Measurements from ENCODE around the gene PRKRIP1.
"Not testable (repeated sequence)": the region's sequence is repeated elsewhere in the genome, so short reads cannot be mapped to it uniquely, and the experiment has no call there.

The PRKRIP1 gene

GRCh38 chr7:102381696-102382425 is 14.3 kb upstream of the PRKRIP1 start:
- not testable (repeated sequence) for H3K4me1 ChIP-seq (ENCODE audit: insufficient read depth, low read length); H3K4me3 ChIP-seq (ENCODE audit: low read length); H3K9ac ChIP-seq (ENCODE audit: low read depth, low read length); H3K9me3 ChIP-seq (ENCODE audit: insufficient read depth, low read depth, low read length); H3K27me3 ChIP-seq (ENCODE audit: insufficient read depth, low read length)
- Histone ChIP-seq H3K36me3 (ENCODE audit: insufficient read depth, low read length) (peaks cover 52% of the 10 kb centered on the region), H3K27ac (ENCODE audit: low read depth, low read length) (peak overlapping the region; percentile 86; the same call in 1 of the 2 replicates)
- WGBS = 91% methylated on average over 4 of the region's 7 CpGs

- Histone ChIP-seq H3K9me3 (ENCODE audit: insufficient read depth, low read depth, low read length) (no peaks in the 10 kb centered on the region), H3K4me3 (ENCODE audit: low read length) (no peak overlapping the region), H3K9ac (ENCODE audit: low read depth, low read length) (no peak overlapping the region), H3K27me3 (ENCODE audit: insufficient read depth, low read length) (no peaks in the 10 kb centered on the region), H3K27ac (ENCODE audit: low read depth, low read length) (no peak overlapping the region), H3K36me3 (ENCODE audit: insufficient read depth, low read length) (peaks cover 23% of the 10 kb centered on the region), H3K4me1 (ENCODE audit: insufficient read depth, low read length) (no peaks in the 10 kb centered on the region)
- WGBS = 97% methylated on average over 6 of the region's 6 CpGs
These were observed 9.1 kb upstream of the PRKRIP1 start for GRCh38 chr7:102387064-102387463.

GRCh38 chr7:102389810-102390209 is 6.4 kb upstream of the PRKRIP1 start:
- H3K36me3 ChIP-seq (ENCODE audit: insufficient read depth, low read length) = peaks cover 30% of the 10 kb centered on the region
- 100% methylated on average over 2 of the region's 3 CpGs for WGBS
- no peak overlapping the region for H3K9ac ChIP-seq (ENCODE audit: low read depth, low read length)
- H3K27ac ChIP-seq (ENCODE audit: low read depth, low read length) = no peak overlapping the region
- no peaks in the 10 kb centered on the region for H3K27me3 ChIP-seq (ENCODE audit: insufficient read depth, low read length)
- H3K4me1 ChIP-seq (ENCODE audit: insufficient read depth, low read length) = no peaks in the 10 kb centered on the region
- H3K9me3 ChIP-seq (ENCODE audit: insufficient read depth, low read depth, low read length) = no peaks in the 10 kb centered on the region
- H3K4me3 ChIP-seq (ENCODE audit: low read length) = no peak overlapping the region

- H3K9me3 ChIP-seq (ENCODE audit: insufficient read depth, low read depth, low read length) = no peaks in the 10 kb centered on the region
- H3K4me1 ChIP-seq (ENCODE audit: insufficient read depth, low read length) = no peaks in the 10 kb centered on the region
- H3K27me3 ChIP-seq (ENCODE audit: insufficient read depth, low read length) = no peaks in the 10 kb centered on the region
- H3K36me3 ChIP-seq (ENCODE audit: insufficient read depth, low read length) = peaks cover 27% of the 10 kb centered on the region
- H3K4me3 ChIP-seq (ENCODE audit: low read length) = no peak overlapping the region
- WGBS = 73% methylated on average over 10 of the region's 12 CpGs
- H3K27ac ChIP-seq (ENCODE audit: low read depth, low read length) = no peak overlapping the region
- H3K9ac ChIP-seq (ENCODE audit: low read depth, low read length) = no peak overlapping the region
These were observed 5.3 kb upstream of the PRKRIP1 start for GRCh38 chr7:102390697-102391484.

- WGBS = 90% methylated on average over 1 of the region's 1 CpG
These were observed 3.8 kb upstream of the PRKRIP1 start for GRCh38 chr7:102392330-102392729.

GRCh38 chr7:102393467-102393866 is 2.7 kb upstream of the PRKRIP1 start:
- H3K9me3 ChIP-seq (ENCODE audit: insufficient read depth, low read depth, low read length) = no peaks in the 10 kb centered on the region
- no peaks in the 10 kb centered on the region for H3K4me1 ChIP-seq (ENCODE audit: insufficient read depth, low read length)
- WGBS = 92% methylated on average over 9 of the region's 9 CpGs
- H3K36me3 ChIP-seq (ENCODE audit: insufficient read depth, low read length) = peaks cover 20% of the 10 kb centered on the region
- H3K27ac ChIP-seq (ENCODE audit: low read depth, low read length) = no peak overlapping the region
- H3K4me3 ChIP-seq (ENCODE audit: low read length) = no peak overlapping the region
- no peaks in the 10 kb centered on the region for H3K27me3 ChIP-seq (ENCODE audit: insufficient read depth, low read length)
- H3K9ac ChIP-seq (ENCODE audit: low read depth, low read length) = no peak overlapping the region

More at GRCh38 chr7:102392330-102392729, 3.8 kb upstream of the PRKRIP1 start:
- Histone ChIP-seq H3K9me3 (ENCODE audit: insufficient read depth, low read depth, low read length) (no peaks in the 10 kb centered on the region), H3K9ac (ENCODE audit: low read depth, low read length) (no peak overlapping the region), H3K36me3 (ENCODE audit: insufficient read depth, low read length) (peaks cover 16% of the 10 kb centered on the region), H3K4me3 (ENCODE audit: low read length) (no peak overlapping the region), H3K27ac (ENCODE audit: low read depth, low read length) (no peak overlapping the region), H3K4me1 (ENCODE audit: insufficient read depth, low read length) (no peaks in the 10 kb centered on the region), H3K27me3 (ENCODE audit: insufficient read depth, low read length) (no peaks in the 10 kb centered on the region)

- peak overlapping the region; percentile 75 for H3K9ac ChIP-seq (ENCODE audit: low read depth, low read length)
- H3K4me3 ChIP-seq (ENCODE audit: low read length) = peak overlapping the region; percentile 88
- H3K27me3 ChIP-seq (ENCODE audit: insufficient read depth, low read length) = no peaks in the 10 kb centered on the region
- H3K4me1 ChIP-seq (ENCODE audit: insufficient read depth, low read length) = no peaks in the 10 kb centered on the region
- peaks cover 40% of the 10 kb centered on the region for H3K36me3 ChIP-seq (ENCODE audit: insufficient read depth, low read length)
- no peaks in the 10 kb centered on the region for H3K9me3 ChIP-seq (ENCODE audit: insufficient read depth, low read depth, low read length)
- H3K27ac ChIP-seq (ENCODE audit: low read depth, low read length) = peak overlapping the region; percentile 93
- WGBS = 19% methylated on average over 9 of the region's 9 CpGs
These were observed 631 bp upstream of the PRKRIP1 start for GRCh38 chr7:102395592-102395872.

- H3K27ac ChIP-seq (ENCODE audit: low read depth, low read length) = peak overlapping the region; percentile 93
- peaks cover 48% of the 10 kb centered on the region for H3K36me3 ChIP-seq (ENCODE audit: insufficient read depth, low read length)
- no peaks in the 10 kb centered on the region for H3K4me1 ChIP-seq (ENCODE audit: insufficient read depth, low read length)
- no peaks in the 10 kb centered on the region for H3K9me3 ChIP-seq (ENCODE audit: insufficient read depth, low read depth, low read length)
- 3% methylated on average over 11 of the region's 12 CpGs for WGBS
- H3K27me3 ChIP-seq (ENCODE audit: insufficient read depth, low read length) = no peaks in the 10 kb centered on the region
- H3K4me3 ChIP-seq (ENCODE audit: low read length) = peak overlapping the region; percentile 88
- H3K9ac ChIP-seq (ENCODE audit: low read depth, low read length) = peak overlapping the region; percentile 96
These were observed 502 bp downstream of the PRKRIP1 start for GRCh38 chr7:102396710-102397019.

- H3K4me1 ChIP-seq (ENCODE audit: insufficient read depth, low read length) = no peaks in the 10 kb centered on the region
- no peak overlapping the region for H3K4me3 ChIP-seq (ENCODE audit: low read length)
- no peak overlapping the region for H3K27ac ChIP-seq (ENCODE audit: low read depth, low read length)
- H3K9ac ChIP-seq (ENCODE audit: low read depth, low read length) = no peak overlapping the region
- 95% methylated on average over 7 of the region's 8 CpGs for WGBS
- H3K27me3 ChIP-seq (ENCODE audit: insufficient read depth, low read length) = no peaks in the 10 kb centered on the region
- H3K9me3 ChIP-seq (ENCODE audit: insufficient read depth, low read depth, low read length) = no peaks in the 10 kb centered on the region
- peaks cover 52% of the 10 kb centered on the region for H3K36me3 ChIP-seq (ENCODE audit: insufficient read depth, low read length)
These were observed 2.4 kb downstream of the PRKRIP1 start for GRCh38 chr7:102398543-102398942.

GRCh38 chr7:102400360-102400759 is 4.2 kb downstream of the PRKRIP1 start:
- no peak overlapping the region for H3K27ac ChIP-seq (ENCODE audit: low read depth, low read length)
- no peaks in the 10 kb centered on the region for H3K4me1 ChIP-seq (ENCODE audit: insufficient read depth, low read length)
- H3K9ac ChIP-seq (ENCODE audit: low read depth, low read length) = no peak overlapping the region
- H3K36me3 ChIP-seq (ENCODE audit: insufficient read depth, low read length) = peaks cover 63% of the 10 kb centered on the region
- no peaks in the 10 kb centered on the region for H3K9me3 ChIP-seq (ENCODE audit: insufficient read depth, low read depth, low read length)
- H3K4me3 ChIP-seq (ENCODE audit: low read length) = no peak overlapping the region
- H3K27me3 ChIP-seq (ENCODE audit: insufficient read depth, low read length) = no peaks in the 10 kb centered on the region
- WGBS = 93% methylated on average over 5 of the region's 5 CpGs

GRCh38 chr7:102403563-102403962 is 7.4 kb downstream of the PRKRIP1 start:
- H3K4me1 ChIP-seq (ENCODE audit: insufficient read depth, low read length) = no peaks in the 10 kb centered on the region
- WGBS = 91% methylated on average over 3 of the region's 3 CpGs
- no peak overlapping the region for H3K4me3 ChIP-seq (ENCODE audit: low read length)
- no peaks in the 10 kb centered on the region for H3K9me3 ChIP-seq (ENCODE audit: insufficient read depth, low read depth, low read length)
- H3K27ac ChIP-seq (ENCODE audit: low read depth, low read length) = no peak overlapping the region
- H3K9ac ChIP-seq (ENCODE audit: low read depth, low read length) = no peak overlapping the region
- H3K27me3 ChIP-seq (ENCODE audit: insufficient read depth, low read length) = no peaks in the 10 kb centered on the region
- peaks cover 91% of the 10 kb centered on the region for H3K36me3 ChIP-seq (ENCODE audit: insufficient read depth, low read length)
